ENCODE results near the gene MAP3K2. TPM values are rescaled to one million over a fixed set of nuclear protein-coding genes. Genes with fewer than 3 reads are reported as not detected.

MAP3K2 gene
- total and polyA plus RNA-seq, 2 of the 8 experiments (the other 6 are each of a cell fraction or from before 2014, with no cell fraction given), result 2.0 to 23.2 TPM

DNA sequence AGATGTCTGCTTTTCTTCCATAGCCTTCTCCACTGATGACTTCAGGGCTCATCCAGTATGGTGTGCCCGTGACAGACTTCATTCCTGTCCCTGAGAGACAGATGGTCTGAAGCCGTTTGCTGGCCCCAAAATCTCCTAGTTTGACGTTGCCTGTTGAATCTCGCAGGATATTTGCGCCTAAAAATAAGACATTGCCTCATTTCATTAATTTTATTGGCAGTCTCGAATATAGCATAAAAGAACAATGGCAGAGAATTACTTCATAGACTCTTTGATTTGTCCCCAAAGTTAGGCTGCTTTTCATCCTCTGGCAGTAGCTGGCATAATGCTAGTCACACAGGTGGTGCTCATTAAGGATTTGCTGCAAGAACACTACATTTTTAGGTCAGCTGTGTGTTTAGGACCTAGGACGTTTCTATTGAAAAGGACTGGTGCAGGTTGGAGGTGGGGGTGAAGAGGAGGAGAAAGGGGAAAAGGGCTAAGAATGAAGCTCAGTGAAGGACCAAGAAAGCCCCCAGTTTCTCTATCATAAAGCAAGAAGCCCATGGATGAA is 79.1 kb downstream of the MAP3K2 start:
- ChIA-PET POLR2A (ENCODE audit: partially characterized antibody) (no interaction called here), CTCF (ENCODE audit: partially characterized antibody) (interaction anchor here (0.7 to 2.2 kb wide), 3 partner anchors 10 to 35 kb away, joined by 3 to 12 read pairs (median 4); no protein-coding TSS in a partner anchor)
- Histone ChIP-seq H3K23me2 (ENCODE audit: low read depth, low read length) (no peaks in the 10 kb centered on the region), H2BK5ac (ENCODE audit: low read depth, low read length) (no peak overlapping the region), H3K4me3 (ENCODE audit: extremely low read depth in 1 of 4, insufficient read depth in 2 of 4, low read depth in 3 of 4, low read length in 4 of 4) (no peak overlapping the region), H3K4me2 (ENCODE audit: insufficient read depth in 1 of 2, low read depth in 2 of 2, low read length in 2 of 2) (no peak overlapping the region), H3K56ac (replicated peaks; ENCODE audit: insufficient read length, low read depth, low read length) (no peak overlapping the region), H2BK120ac (replicated peaks; ENCODE audit: low read depth, low read length) (no peak overlapping the region), H3K23ac (ENCODE audit: insufficient read length) (no peak overlapping the region), H2BK15ac (ENCODE audit: low read length) (no peak overlapping the region), H3K4ac (replicated peaks; ENCODE audit: insufficient read length, low read depth, low read length) (no peak overlapping the region), H4K20me1 (replicated peaks in 1 of 2; ENCODE audit: control insufficient read depth in 1 of 2, insufficient read depth in 2 of 2, low read length in 2 of 2) (no peaks in the 10 kb centered on the region), H3K79me1 (ENCODE audit: low read depth, low read length) (no peaks in the 10 kb centered on the region), H3K36me3 (ENCODE audit: control insufficient read depth in 2 of 4, insufficient read depth in 4 of 4, low read length in 3 of 4) (peaks cover 2 to 17% (median 4%) of the 10 kb centered on the region in 4 experiments; a peak in 6 of 8 replicates), H3K27ac (ENCODE audit: low read depth, low read length) (no peak overlapping the region), H4K8ac (ENCODE audit: extremely low read depth, insufficient read depth, low read length) (no peak overlapping the region), H3K14ac (ENCODE audit: insufficient read length) (no peak overlapping the region), H2BK12ac (ENCODE audit: low read depth, low read length) (no peak overlapping the region), H3K4me1 (replicated peaks in 1 of 4; ENCODE audit: control insufficient read depth in 3 of 4, insufficient read depth in 4 of 4, low read length in 3 of 4) (no peaks in the 10 kb centered on the region), H4K5ac (ENCODE audit: insufficient read length, low read depth, low read length) (no peak overlapping the region), H3K79me2 (ENCODE audit: control insufficient read depth in 1 of 2, insufficient read depth in 2 of 2, low read length in 2 of 2) (no peaks in the 10 kb centered on the region), H3K9me3 (ENCODE audit: insufficient read depth in 2 of 2, low read depth in 1 of 2, low read length in 1 of 2) (no peaks in the 10 kb centered on the region), H2AK5ac (ENCODE audit: low read depth, low read length) (no peak overlapping the region), H3K27me3 (replicated peaks in 1 of 4; ENCODE audit: control insufficient read depth in 3 of 4, extremely low read depth in 1 of 4, insufficient read depth in 3 of 4, low read length in 3 of 4) (no peaks in the 10 kb centered on the region), H3K18ac (ENCODE audit: extremely low read depth, low read length) (no peak overlapping the region), H4K91ac (replicated peaks; ENCODE audit: insufficient read length, low read length) (no peak overlapping the region), H3K9ac (replicated peaks in 1 of 4; ENCODE audit: extremely low read depth in 1 of 4, low read depth in 3 of 4, low read length in 3 of 4) (no peak overlapping the region), H2BK20ac (ENCODE audit: low read length) (no peak overlapping the region), H2AFZ (ENCODE audit: low read length) (no peak overlapping the region)
- no peak for DNase-seq (ENCODE audit: low read depth in 1 of 2, low spot score in 2 of 2)
- no peak for FAIRE-seq
- WGBS, 2 experiments (ENCODE audit: extremely low coverage in 1 of 2, insufficient coverage in 1 of 2, insufficient read length in 1 of 2, insufficient replicate concordance in 2 of 2, low coverage in 1 of 2, low lambda C conversion rate in 2 of 2, missing lambda C conversion rate in 1 of 2), result 95% methylated on average over 7 of the region's 7 CpGs; no CpG with 5 or more reads in 1 of the 2 experiments
- TF ChIP-seq, protein P1, sequence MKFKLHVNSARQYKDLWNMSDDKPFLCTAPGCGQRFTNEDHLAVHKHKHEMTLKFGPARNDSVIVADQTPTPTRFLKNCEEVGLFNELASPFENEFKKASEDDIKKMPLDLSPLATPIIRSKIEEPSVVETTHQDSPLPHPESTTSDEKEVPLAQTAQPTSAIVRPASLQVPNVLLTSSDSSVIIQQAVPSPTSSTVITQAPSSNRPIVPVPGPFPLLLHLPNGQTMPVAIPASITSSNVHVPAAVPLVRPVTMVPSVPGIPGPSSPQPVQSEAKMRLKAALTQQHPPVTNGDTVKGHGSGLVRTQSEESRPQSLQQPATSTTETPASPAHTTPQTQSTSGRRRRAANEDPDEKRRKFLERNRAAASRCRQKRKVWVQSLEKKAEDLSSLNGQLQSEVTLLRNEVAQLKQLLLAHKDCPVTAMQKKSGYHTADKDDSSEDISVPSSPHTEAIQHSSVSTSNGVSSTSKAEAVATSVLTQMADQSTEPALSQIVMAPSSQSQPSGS (IDR thresholded peaks at IDR 0.05; ENCODE audit: low read length), result no peak
- TF ChIP-seq MAFK (IDR thresholded peaks at IDR 0.05; ENCODE audit: low read depth, low read length), result no peak
- no peak for TF ChIP-seq NRF1 (IDR thresholded peaks at IDR 0.05; ENCODE audit: low read depth, low read length)
- TF ChIP-seq ZNF274 (IDR thresholded peaks at IDR 0.05; ENCODE audit: borderline replicate concordance, extremely low read depth, low read length), result no peak
